HL-60 (cell line): Measurements from ENCODE around the gene RASAL1.

ENCODE experiments used
- DNase-seq, 2 experiments: peaks; one replicate each; pipeline ENCODE4 v3.0.0-alpha.2; 2010 to 2020; ENCODE audit warnings: low read depth in 1 of 2, low spot score in 1 of 2
- H3K27ac ChIP-seq: fragments of 250-450 bp; sonication (Bioruptor Pico); replicated peaks from 2 replicates; pipeline ENCODE4 v1.5.1; 2020; ENCODE audit warnings: mild to moderate bottlenecking, moderate library complexity
- H3K27me3 ChIP-seq: fragments of 250-450 bp; sonication (Bioruptor Pico); 2 replicates; pipeline ENCODE4 v1.5.1; 2021; ENCODE audit warnings: mild to moderate bottlenecking, moderate library complexity; ENCODE audit not compliant: insufficient read depth, poor library complexity, severe bottlenecking
- H3K4me3 ChIP-seq: replicated peaks from 2 replicates; pipeline ENCODE4 v1.5.1; 2011; ENCODE audit warnings: mild to moderate bottlenecking, control low read depth, low read length; ENCODE audit not compliant: insufficient read depth
- CTCF ChIP-seq: IDR thresholded peaks from one replicate; pipeline ENCODE4 v1.5.1; 2011; ENCODE audit warnings: low read length, control low read depth, inconsistent platforms; ENCODE audit not compliant: insufficient read depth
- GABPA ChIP-seq: IDR thresholded peaks from 2 replicates; pipeline ENCODE4 v1.6.1; 2012; ENCODE audit warnings: low read depth
- POLR2AphosphoS5 ChIP-seq: IDR thresholded peaks from 2 replicates; pipeline ENCODE4 v1.6.1; 2012; ENCODE audit warnings: low read depth
- REST ChIP-seq: IDR thresholded peaks from 2 replicates; pipeline ENCODE4 v1.6.1; 2012; ENCODE audit warnings: low read depth; ENCODE audit not compliant: insufficient replicate concordance
- SPI1 ChIP-seq: IDR thresholded peaks from 2 replicates; pipeline ENCODE4 v1.6.1; 2012; ENCODE audit warnings: low read depth, mild to moderate bottlenecking, borderline replicate concordance

RASAL1 gene

GRCh38 chr12:113138826-113139225 lies 3.3 kb upstream of the RASAL1 start:
- no peak for DNase-seq
- no peak overlapping the region for H3K27ac ChIP-seq
- H3K4me3 ChIP-seq = no peak overlapping the region
- TF ChIP-seq POLR2AphosphoS5 (no peak), SPI1 (no peak), GABPA (no peak), CTCF (no peak), REST (no peak)
- H3K27me3 ChIP-seq = no peaks in the 10 kb centered on the region

- Histone ChIP-seq H3K4me3 (no peak overlapping the region), H3K27ac (no peak overlapping the region), H3K27me3 (no peaks in the 10 kb centered on the region)
- TF ChIP-seq POLR2AphosphoS5 = no peak
- no peak for TF ChIP-seq CTCF
- TF ChIP-seq REST = no peak
- no peak for TF ChIP-seq SPI1
- TF ChIP-seq GABPA = no peak
- no peak for DNase-seq
Measured at GRCh38 chr12:113137861-113138783, 2.6 kb upstream of the RASAL1 start.

GRCh38 chr12:113136990-113137511 lies 1.5 kb upstream of the RASAL1 start:
- TF ChIP-seq CTCF (no peak), GABPA (no peak), REST (no peak), SPI1 (no peak), POLR2AphosphoS5 (no peak)
- H3K4me3 ChIP-seq = no peak overlapping the region
- no peak overlapping the region; the same call in 1 of the 2 replicates for H3K27ac ChIP-seq
- H3K27me3 ChIP-seq = no peaks in the 10 kb centered on the region
- DNase-seq = no peak
